ENCODE measurements around the gene IDI1. TPM values are rescaled to one million over a fixed set of nuclear protein-coding genes. Genes with fewer than 3 reads are reported as not detected.

IDI1 gene
- total RNA-seq (40.5 TPM), polyA plus RNA-seq (44.6 TPM)
- long read RNA-seq, donor 1, partial matches to known transcripts, result 0 of 1 reads
- long read RNA-seq, donor 1, other reads (novel, unspliced or antisense), result 0 of 1 reads
- long read RNA-seq, donor 2, result 0 reads
- long read RNA-seq, donor 3, transcript IDI1-201 (5 exons, 2,301 nt), result major isoform, 25 of 61 reads
- long read RNA-seq, donor 3, transcript IDI1-205 (4 exons, 1,066 nt), result minor isoform, 20 of 61 reads
- long read RNA-seq, donor 3, partial matches to known transcripts, result 16 of 61 reads
- long read RNA-seq, donor 3, other reads (novel, unspliced or antisense), result 0 of 61 reads
- long read RNA-seq, donor 4, transcript IDI1-205 (4 exons, 1,066 nt), result major isoform, 13 of 22 reads
- long read RNA-seq, donor 4, transcript IDI1-201 (5 exons, 2,301 nt), result minor isoform, 9 of 22 reads
- long read RNA-seq, donor 4, partial matches to known transcripts, result 0 of 22 reads
- long read RNA-seq, donor 4, other reads (novel, unspliced or antisense), result 0 of 22 reads
- long read RNA-seq, donor 5, transcript IDI1-201 (5 exons, 2,301 nt), result major isoform, 27 of 64 reads
- long read RNA-seq, donor 5, transcript IDI1-205 (4 exons, 1,066 nt), result major isoform, 27 of 64 reads
- long read RNA-seq, donor 5, partial matches to known transcripts, result 10 of 64 reads
- long read RNA-seq, donor 5, other reads (novel, unspliced or antisense), result 0 of 64 reads
- long read RNA-seq, donor 6, transcript IDI1-201 (5 exons, 2,301 nt), result minor isoform, 9 of 24 reads
- long read RNA-seq, donor 6, transcript IDI1-205 (4 exons, 1,066 nt), result major isoform, 14 of 24 reads
- long read RNA-seq, donor 6, partial matches to known transcripts, result 0 of 24 reads
- long read RNA-seq, donor 6, other reads (novel, unspliced or antisense), result 0 of 24 reads
- long read RNA-seq, donor 7, transcript IDI1-205 (4 exons, 1,066 nt), result major isoform, 14 of 28 reads
- long read RNA-seq, donor 7, transcript IDI1-201 (5 exons, 2,301 nt), result minor isoform, 9 of 28 reads
- long read RNA-seq, donor 7, partial matches to known transcripts, result 5 of 28 reads
- long read RNA-seq, donor 7, other reads (novel, unspliced or antisense), result 0 of 28 reads
- long read RNA-seq, donor 8, transcript IDI1-201 (5 exons, 2,301 nt), result minor isoform, 5 of 11 reads
- long read RNA-seq, donor 8, transcript IDI1-205 (4 exons, 1,066 nt), result major isoform, 6 of 11 reads
- long read RNA-seq, donor 8, partial matches to known transcripts, result 0 of 11 reads
- long read RNA-seq, donor 8, other reads (novel, unspliced or antisense), result 0 of 11 reads
- long read RNA-seq, donor 9, transcript IDI1-201 (5 exons, 2,301 nt), result major isoform, 7 of 14 reads
- long read RNA-seq, donor 9, transcript IDI1-205 (4 exons, 1,066 nt), result major isoform, 7 of 14 reads
- long read RNA-seq, donor 9, partial matches to known transcripts, result 0 of 14 reads
- long read RNA-seq, donor 9, other reads (novel, unspliced or antisense), result 0 of 14 reads
- long read RNA-seq, donor 10, transcript IDI1-201 (5 exons, 2,301 nt), result minor isoform, 7 of 23 reads
- long read RNA-seq, donor 10, transcript IDI1-205 (4 exons, 1,066 nt), result major isoform, 9 of 23 reads
- long read RNA-seq, donor 10, partial matches to known transcripts, result 7 of 23 reads
- long read RNA-seq, donor 10, other reads (novel, unspliced or antisense), result 0 of 23 reads

- Histone ChIP-seq H3K27me3 (ENCODE audit: control insufficient read depth in 2 of 2, insufficient read depth in 1 of 2, low read length in 1 of 2) (no peaks in the 10 kb centered on the region), H3K36me3 (ENCODE audit: control insufficient read depth in 2 of 2, insufficient read depth in 2 of 2, low read length in 1 of 2) (peaks cover 6 to 19% of the 10 kb centered on the region in 2 donors), H3K27ac (ENCODE audit: low read depth in 1 of 2, low read length in 1 of 2) (peak within 1 kb of the TSS; percentile 99 to 100), H3K9me3 (ENCODE audit: control insufficient read depth in 2 of 2, insufficient read depth in 1 of 2, low read length in 1 of 2) (peaks cover 0 to 3% of the 10 kb centered on the region in 2 donors), H3K4me3 (ENCODE audit: low read length in 2 of 2) (peak within 1 kb of the TSS; percentile 87 to 91), H3K4me1 (ENCODE audit: control insufficient read depth in 2 of 2, insufficient read depth in 2 of 2, low read length in 2 of 2) (peaks cover 11 to 21% of the 10 kb centered on the region in 2 donors)
- DNase-seq (ENCODE audit: low read depth in 6 of 9, low spot score in 9 of 9), result peak; percentile 86 to 98 (median 95)
- under 1% methylated on average over 83 of the region's 83 CpGs for WGBS
Measured at GRCh38 chr10:1048732-1049424, at the start of gene IDI1. Gene IDI1, minus strand, starts transcription at chr10:1049119. Its CDS starts 116 bp downstream, at chr10:1049003.

GRCh38 chr10:1097436-1097835, 48.5 kb upstream of the IDI1 start:
- Histone ChIP-seq H3K4me1 (ENCODE audit: control insufficient read depth in 2 of 2, insufficient read depth in 2 of 2, low read length in 2 of 2) (no peaks in the 10 kb centered on the region), H3K27me3 (ENCODE audit: control insufficient read depth in 2 of 2, insufficient read depth in 1 of 2, low read length in 1 of 2) (no peaks in the 10 kb centered on the region), H3K27ac (ENCODE audit: low read depth in 1 of 2, low read length in 1 of 2) (no peak overlapping the region), H3K9me3 (ENCODE audit: control insufficient read depth in 2 of 2, insufficient read depth in 1 of 2, low read length in 1 of 2) (no peaks in the 10 kb centered on the region), H3K4me3 (ENCODE audit: low read length in 2 of 2) (no peak overlapping the region), H3K36me3 (ENCODE audit: control insufficient read depth in 2 of 2, insufficient read depth in 2 of 2, low read length in 1 of 2) (peaks cover 49 to 65% of the 10 kb centered on the region in 2 donors)
- WGBS, result 98% methylated on average over 6 of the region's 6 CpGs
- no peak for DNase-seq (ENCODE audit: low read depth in 6 of 9, low spot score in 9 of 9)

GRCh38 chr10:1096287-1096889, 47.5 kb upstream of the IDI1 start:
- DNase-seq (ENCODE audit: low read depth in 6 of 9, low spot score in 9 of 9), result no peak
- peaks cover 52 to 57% of the 10 kb centered on the region in 2 donors for H3K36me3 ChIP-seq (ENCODE audit: control insufficient read depth in 2 of 2, insufficient read depth in 2 of 2, low read length in 1 of 2)
- H3K4me3 ChIP-seq (ENCODE audit: low read length in 2 of 2), result no peak overlapping the region
- H3K27me3 ChIP-seq (ENCODE audit: control insufficient read depth in 2 of 2, insufficient read depth in 1 of 2, low read length in 1 of 2), result no peaks in the 10 kb centered on the region
- H3K9me3 ChIP-seq (ENCODE audit: control insufficient read depth in 2 of 2, insufficient read depth in 1 of 2, low read length in 1 of 2), result no peaks in the 10 kb centered on the region
- no peaks in the 10 kb centered on the region for H3K4me1 ChIP-seq (ENCODE audit: control insufficient read depth in 2 of 2, insufficient read depth in 2 of 2, low read length in 2 of 2)
- WGBS, result 98% methylated on average over 27 of the region's 27 CpGs
- H3K27ac ChIP-seq (ENCODE audit: low read depth in 1 of 2, low read length in 1 of 2), result no peak overlapping the region

GRCh38 chr10:1095498-1095897, 46.6 kb upstream of the IDI1 start:
- DNase-seq (ENCODE audit: low read depth in 6 of 9, low spot score in 9 of 9), result no peak
- no peak overlapping the region for H3K4me3 ChIP-seq (ENCODE audit: low read length in 2 of 2)
- H3K27ac ChIP-seq (ENCODE audit: low read depth in 1 of 2, low read length in 1 of 2), result no peak overlapping the region
- H3K4me1 ChIP-seq (ENCODE audit: control insufficient read depth in 2 of 2, insufficient read depth in 2 of 2, low read length in 2 of 2), result no peaks in the 10 kb centered on the region
- H3K27me3 ChIP-seq (ENCODE audit: control insufficient read depth in 2 of 2, insufficient read depth in 1 of 2, low read length in 1 of 2), result no peaks in the 10 kb centered on the region
- H3K36me3 ChIP-seq (ENCODE audit: control insufficient read depth in 2 of 2, insufficient read depth in 2 of 2, low read length in 1 of 2), result peaks cover 55% of the 10 kb centered on the region in 2 donors
- over 99% methylated on average over 12 of the region's 12 CpGs for WGBS
- no peaks in the 10 kb centered on the region for H3K9me3 ChIP-seq (ENCODE audit: control insufficient read depth in 2 of 2, insufficient read depth in 1 of 2, low read length in 1 of 2)

GRCh38 chr10:1094112-1095057, 45.5 kb upstream of the IDI1 start:
- Histone ChIP-seq H3K27ac (ENCODE audit: low read depth in 1 of 2, low read length in 1 of 2) (no peak overlapping the region), H3K9me3 (ENCODE audit: control insufficient read depth in 2 of 2, insufficient read depth in 1 of 2, low read length in 1 of 2) (no peaks in the 10 kb centered on the region), H3K27me3 (ENCODE audit: control insufficient read depth in 2 of 2, insufficient read depth in 1 of 2, low read length in 1 of 2) (no peaks in the 10 kb centered on the region), H3K36me3 (ENCODE audit: control insufficient read depth in 2 of 2, insufficient read depth in 2 of 2, low read length in 1 of 2) (peaks cover 53 to 61% of the 10 kb centered on the region in 2 donors), H3K4me3 (ENCODE audit: low read length in 2 of 2) (no peak overlapping the region), H3K4me1 (ENCODE audit: control insufficient read depth in 2 of 2, insufficient read depth in 2 of 2, low read length in 2 of 2) (no peaks in the 10 kb centered on the region)
- DNase-seq (ENCODE audit: low read depth in 6 of 9, low spot score in 9 of 9), result no peak
- WGBS, result 97% methylated on average over 15 of the region's 15 CpGs

- Histone ChIP-seq H3K27ac (ENCODE audit: low read depth in 1 of 2, low read length in 1 of 2) (no peak overlapping the region), H3K27me3 (ENCODE audit: control insufficient read depth in 2 of 2, insufficient read depth in 1 of 2, low read length in 1 of 2) (no peaks in the 10 kb centered on the region), H3K4me3 (ENCODE audit: low read length in 2 of 2) (no peak overlapping the region), H3K4me1 (ENCODE audit: control insufficient read depth in 2 of 2, insufficient read depth in 2 of 2, low read length in 2 of 2) (no peaks in the 10 kb centered on the region), H3K36me3 (ENCODE audit: control insufficient read depth in 2 of 2, insufficient read depth in 2 of 2, low read length in 1 of 2) (peaks cover 60 to 64% of the 10 kb centered on the region in 2 donors), H3K9me3 (ENCODE audit: control insufficient read depth in 2 of 2, insufficient read depth in 1 of 2, low read length in 1 of 2) (no peaks in the 10 kb centered on the region)
- DNase-seq (ENCODE audit: low read depth in 6 of 9, low spot score in 9 of 9), result no peak
- WGBS, result 98% methylated on average over 9 of the region's 9 CpGs
Measured at GRCh38 chr10:1093696-1094095, 44.8 kb upstream of the IDI1 start.

GRCh38 chr10:1090696-1091095, 41.8 kb upstream of the IDI1 start:
- H3K9me3 ChIP-seq (ENCODE audit: control insufficient read depth in 2 of 2, insufficient read depth in 1 of 2, low read length in 1 of 2), result no peaks in the 10 kb centered on the region
- H3K4me1 ChIP-seq (ENCODE audit: control insufficient read depth in 2 of 2, insufficient read depth in 2 of 2, low read length in 2 of 2), result no peaks in the 10 kb centered on the region
- DNase-seq (ENCODE audit: low read depth in 6 of 9, low spot score in 9 of 9), result no peak
- 99% methylated on average over 14 of the region's 14 CpGs for WGBS
- H3K4me3 ChIP-seq (ENCODE audit: low read length in 2 of 2), result no peak overlapping the region
- peaks cover 65 to 66% of the 10 kb centered on the region in 2 donors for H3K36me3 ChIP-seq (ENCODE audit: control insufficient read depth in 2 of 2, insufficient read depth in 2 of 2, low read length in 1 of 2)
- H3K27ac ChIP-seq (ENCODE audit: low read depth in 1 of 2, low read length in 1 of 2), result no peak overlapping the region
- no peaks in the 10 kb centered on the region for H3K27me3 ChIP-seq (ENCODE audit: control insufficient read depth in 2 of 2, insufficient read depth in 1 of 2, low read length in 1 of 2)

All from thymus (tissue), 14 donors.